ENCODE measurements around the gene DUSP18.

DNA sequence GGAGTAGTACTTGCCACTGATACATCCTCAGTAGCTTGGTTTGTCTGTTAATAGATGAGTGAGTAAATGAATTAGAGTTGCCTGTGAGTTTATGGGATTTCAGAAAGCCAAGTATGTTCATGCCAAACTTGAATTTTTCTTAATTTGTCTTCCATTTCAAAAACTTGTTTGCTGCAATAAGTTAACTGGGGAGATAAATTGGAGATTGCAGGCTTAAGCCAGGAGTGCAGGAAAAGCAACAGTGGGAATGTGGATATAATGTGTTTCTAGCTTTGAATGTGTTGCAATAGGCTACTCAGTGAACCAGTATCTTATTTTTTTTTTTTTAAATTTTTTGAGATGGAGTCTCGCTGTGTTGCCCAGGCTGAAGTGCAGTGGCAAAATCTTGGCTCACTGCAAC, 35.2 kb upstream of the DUSP18 start:
- TF ChIP-seq, protein P1, sequence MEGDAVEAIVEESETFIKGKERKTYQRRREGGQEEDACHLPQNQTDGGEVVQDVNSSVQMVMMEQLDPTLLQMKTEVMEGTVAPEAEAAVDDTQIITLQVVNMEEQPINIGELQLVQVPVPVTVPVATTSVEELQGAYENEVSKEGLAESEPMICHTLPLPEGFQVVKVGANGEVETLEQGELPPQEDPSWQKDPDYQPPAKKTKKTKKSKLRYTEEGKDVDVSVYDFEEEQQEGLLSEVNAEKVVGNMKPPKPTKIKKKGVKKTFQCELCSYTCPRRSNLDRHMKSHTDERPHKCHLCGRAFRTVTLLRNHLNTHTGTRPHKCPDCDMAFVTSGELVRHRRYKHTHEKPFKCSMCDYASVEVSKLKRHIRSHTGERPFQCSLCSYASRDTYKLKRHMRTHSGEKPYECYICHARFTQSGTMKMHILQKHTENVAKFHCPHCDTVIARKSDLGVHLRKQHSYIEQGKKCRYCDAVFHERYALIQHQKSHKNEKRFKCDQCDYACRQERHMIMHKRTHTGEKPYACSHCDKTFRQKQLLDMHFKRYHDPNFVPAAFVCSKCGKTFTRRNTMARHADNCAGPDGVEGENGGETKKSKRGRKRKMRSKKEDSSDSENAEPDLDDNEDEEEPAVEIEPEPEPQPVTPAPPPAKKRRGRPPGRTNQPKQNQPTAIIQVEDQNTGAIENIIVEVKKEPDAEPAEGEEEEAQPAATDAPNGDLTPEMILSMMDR (IDR thresholded peaks at IDR 0.05; ENCODE audit: insufficient read depth, low read depth, low read length): no peak
- no peak for TF ChIP-seq EZH2 (IDR thresholded peaks at IDR 0.05; ENCODE audit: insufficient read depth, low read length)
